ENCODE results near the gene KCNJ10. TPM values are rescaled to one million over a fixed set of nuclear protein-coding genes. Genes with fewer than 3 reads are reported as not detected.

The KCNJ10 gene
- total and polyA plus RNA-seq, 2 donors (not counting 3 experiments of a cell fraction or from before 2014, with no cell fraction given), result not detected

- ChIA-PET CTCF (interaction anchor here (1.5 to 1.9 kb wide), 2 partner anchors 18 to 185 kb away, joined by 3 to 4 read pairs; no protein-coding TSS in a partner anchor), POLR2A (no interaction called here)
- Histone ChIP-seq H3K9me1 (replicated peaks; ENCODE audit: control insufficient read depth, extremely low read depth, insufficient read depth, low read length) (no peaks in the 10 kb centered on the region), H3K9me3 (replicated peaks; ENCODE audit: control insufficient read depth, insufficient read depth, low read length) (no peaks in the 10 kb centered on the region), H3K79me2 (ENCODE audit: control insufficient read depth, insufficient read depth, low read length) (no peaks in the 10 kb centered on the region), H3K4me2 (ENCODE audit: insufficient read depth, low read length) (no peak overlapping the region), H2AFZ (ENCODE audit: low read depth, low read length) (no peak overlapping the region), H4K20me1 (replicated peaks; ENCODE audit: control insufficient read depth, extremely low read depth, insufficient read depth, low read length) (no peaks in the 10 kb centered on the region), H3K27me3 (ENCODE audit: control insufficient read depth in 2 of 2, insufficient read depth in 2 of 2, low read length in 2 of 2) (peaks cover 5 to 6% of the 10 kb centered on the region in 2 experiments), H3K4me1 (ENCODE audit: control insufficient read depth, extremely low read depth, insufficient read depth, low read length) (no peaks in the 10 kb centered on the region), H3K27ac (ENCODE audit: insufficient read depth, low read depth, low read length) (no peak overlapping the region), H3K36me3 (ENCODE audit: control insufficient read depth in 2 of 2, extremely low read depth in 1 of 2, insufficient read depth in 2 of 2, low read length in 2 of 2) (no peaks in the 10 kb centered on the region), H3K9ac (replicated peaks; ENCODE audit: extremely low read depth, insufficient read depth, low read length) (no peak overlapping the region), H3K4me3 (replicated peaks in 1 of 3; ENCODE audit: insufficient read depth in 1 of 3, low read depth in 1 of 3, low read length in 3 of 3) (no peak overlapping the region)
- BruUV-seq (replicated peaks), result no TSS peak
- intact Hi-C loops (cut with micrococcal nuclease), result no loop called here
- FAIRE-seq (no peak), DNase-seq (ENCODE audit: low read depth, low spot score) (no peak)
- dilution Hi-C loops (cut with MboI; ENCODE audit: extremely low pct_ligation_motif_present, low sequenced_read_pairs), result no loop called here
- TF ChIP-seq FOS (IDR thresholded peaks at IDR 0.05; ENCODE audit: borderline replicate concordance, insufficient read depth, low read length), result no peak
- TF ChIP-seq JUN (IDR thresholded peaks at IDR 0.05; ENCODE audit: borderline replicate concordance, insufficient read depth, insufficient read length, low read depth), result no peak
- TF ChIP-seq MAX (IDR thresholded peaks at IDR 0.05; ENCODE audit: insufficient read depth, insufficient read length), result no peak
- no peak for TF ChIP-seq POLR2A (IDR thresholded peaks at IDR 0.05; ENCODE audit: low read depth, low read length)
- TF ChIP-seq POLR2AphosphoS5 (IDR thresholded peaks at IDR 0.05; ENCODE audit: insufficient read depth, low read depth, low read length), result no peak
- TF ChIP-seq EZH2 (IDR thresholded peaks at IDR 0.05; ENCODE audit: borderline replicate concordance, low read depth, low read length, severe bottlenecking), result no peak
- TF ChIP-seq MYC (IDR thresholded peaks at IDR 0.05; ENCODE audit: low read depth, low read length), result no peak
- TF ChIP-seq GATA2 (IDR thresholded peaks at IDR 0.05; ENCODE audit: insufficient read depth, insufficient read length, low read depth, low read length), result no peak
- no peak for TF ChIP-seq CTCF (IDR thresholded peaks at IDR 0.05; ENCODE audit: extremely low read depth in 1 of 2, insufficient read depth in 1 of 2, low read depth in 1 of 2, low read length in 2 of 2)
Observed at GRCh38 chr1:159983681-159984080, 86.3 kb downstream of the KCNJ10 start.

Data from endothelial cell of umbilical vein (primary cell).